HFF-Myc (cell line): Measurements from ENCODE around the gene DAND5.
"Not testable (repeated sequence)": the region's sequence is repeated elsewhere in the genome, so short reads cannot be mapped to it uniquely, and the experiment has no call there.

Experiments used
- DNase-seq: peaks from one replicate; pipeline ENCODE4 v3.0.0-alpha.2; 2011; ENCODE audit warnings: low read depth; ENCODE audit errors: extremely low read depth
- H3K4me3 ChIP-seq: replicated peaks from 2 replicates; pipeline ENCODE4 v1.5.1; 2011; ENCODE audit warnings: low read depth, mild to moderate bottlenecking, control low read depth, low read length
- TF ChIP-seq, protein P1 (sequence below): IDR thresholded peaks from 2 replicates; pipeline ENCODE4 v1.5.1; 2012; ENCODE audit warnings: mild to moderate bottlenecking, low read depth, low read length, control low read depth; ENCODE audit errors: missing control alignments

DAND5 gene

DNA sequence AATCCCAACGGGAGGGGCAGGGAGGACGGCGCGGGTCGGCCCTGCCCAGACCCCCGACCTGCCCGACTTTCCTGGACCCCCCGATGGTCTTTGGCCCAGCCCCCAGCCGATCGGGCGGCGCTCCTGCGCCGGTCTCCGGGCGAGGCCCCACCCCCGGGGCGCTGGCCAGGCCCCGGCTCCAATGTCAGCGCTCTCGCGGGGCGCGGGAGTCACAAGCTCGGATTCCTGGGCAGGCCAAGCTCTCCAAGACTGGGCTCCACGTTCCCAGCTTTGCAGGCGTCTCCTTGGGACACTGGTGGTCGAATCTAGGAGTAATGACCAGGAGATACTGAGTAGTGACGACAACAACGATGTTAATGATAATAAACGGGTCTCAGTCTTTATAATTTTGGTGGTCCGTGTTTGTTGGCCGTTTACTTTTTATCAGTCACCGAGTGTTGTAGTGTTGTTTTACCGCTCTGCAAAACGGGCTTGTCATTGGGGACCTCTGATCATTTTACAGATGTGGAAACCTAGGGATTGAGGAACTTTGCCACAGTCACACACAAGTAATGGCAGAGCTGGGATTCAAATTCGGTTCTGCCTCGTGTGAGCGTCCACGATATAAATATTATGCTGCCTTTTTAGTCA, 23.2 kb upstream of the DAND5 start:
- TF ChIP-seq, protein P1, sequence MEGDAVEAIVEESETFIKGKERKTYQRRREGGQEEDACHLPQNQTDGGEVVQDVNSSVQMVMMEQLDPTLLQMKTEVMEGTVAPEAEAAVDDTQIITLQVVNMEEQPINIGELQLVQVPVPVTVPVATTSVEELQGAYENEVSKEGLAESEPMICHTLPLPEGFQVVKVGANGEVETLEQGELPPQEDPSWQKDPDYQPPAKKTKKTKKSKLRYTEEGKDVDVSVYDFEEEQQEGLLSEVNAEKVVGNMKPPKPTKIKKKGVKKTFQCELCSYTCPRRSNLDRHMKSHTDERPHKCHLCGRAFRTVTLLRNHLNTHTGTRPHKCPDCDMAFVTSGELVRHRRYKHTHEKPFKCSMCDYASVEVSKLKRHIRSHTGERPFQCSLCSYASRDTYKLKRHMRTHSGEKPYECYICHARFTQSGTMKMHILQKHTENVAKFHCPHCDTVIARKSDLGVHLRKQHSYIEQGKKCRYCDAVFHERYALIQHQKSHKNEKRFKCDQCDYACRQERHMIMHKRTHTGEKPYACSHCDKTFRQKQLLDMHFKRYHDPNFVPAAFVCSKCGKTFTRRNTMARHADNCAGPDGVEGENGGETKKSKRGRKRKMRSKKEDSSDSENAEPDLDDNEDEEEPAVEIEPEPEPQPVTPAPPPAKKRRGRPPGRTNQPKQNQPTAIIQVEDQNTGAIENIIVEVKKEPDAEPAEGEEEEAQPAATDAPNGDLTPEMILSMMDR: no peak
- no peak for DNase-seq
- peak overlapping the region; percentile 65 for H3K4me3 ChIP-seq

DNA sequence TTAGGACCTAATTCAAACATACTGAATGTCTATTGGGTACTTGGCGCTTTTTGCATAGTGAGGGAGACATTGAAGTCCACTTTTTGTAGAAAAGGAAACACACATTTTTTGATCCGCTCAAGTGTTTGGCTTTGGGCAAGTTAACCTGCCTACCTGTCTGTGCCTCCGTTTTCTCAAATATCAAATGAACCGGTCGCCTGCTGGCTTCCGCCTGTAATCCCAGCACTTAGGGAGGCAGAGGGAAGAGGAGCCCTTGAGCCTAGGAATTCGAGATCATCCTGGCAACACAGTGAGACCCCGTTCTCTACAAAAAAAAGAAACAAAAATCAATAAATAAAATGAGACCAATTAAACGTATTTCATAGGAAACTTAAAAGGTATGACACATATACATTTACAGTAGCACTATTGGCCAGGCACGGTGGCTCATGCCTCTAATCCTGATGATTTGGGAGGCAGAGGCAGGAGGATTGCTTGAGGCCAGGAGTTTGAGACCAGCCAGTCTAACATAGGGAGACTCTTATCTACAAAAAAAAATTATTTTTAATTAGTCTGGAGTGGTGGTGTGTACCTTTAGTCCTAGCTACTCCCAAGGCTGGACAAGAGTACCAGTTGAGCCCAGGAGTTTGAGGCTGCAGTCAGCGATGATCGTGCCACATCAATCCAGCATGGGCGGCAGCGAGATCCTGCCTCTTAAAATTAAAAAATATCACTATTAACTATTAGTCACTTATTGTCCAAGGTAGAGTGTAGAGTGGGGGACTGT, 22.5 kb upstream of the DAND5 start:
- TF ChIP-seq, protein P1: no peak
- peak overlapping the region; percentile 65 for H3K4me3 ChIP-seq
- DNase-seq: no peak

GRCh38 chr19:12947702-12948611, 21.4 kb upstream of the DAND5 start:
- TF ChIP-seq, protein P1: no peak
- H3K4me3 ChIP-seq: no peak overlapping the region

GRCh38 chr19:12948612-12949362, 20.6 kb upstream of the DAND5 start:
- no peak overlapping the region for H3K4me3 ChIP-seq
- no peak for DNase-seq
- TF ChIP-seq, protein P1: no peak

More at GRCh38 chr19:12947702-12948611, 21.4 kb upstream of the DAND5 start:
- no peak for DNase-seq

DNA sequence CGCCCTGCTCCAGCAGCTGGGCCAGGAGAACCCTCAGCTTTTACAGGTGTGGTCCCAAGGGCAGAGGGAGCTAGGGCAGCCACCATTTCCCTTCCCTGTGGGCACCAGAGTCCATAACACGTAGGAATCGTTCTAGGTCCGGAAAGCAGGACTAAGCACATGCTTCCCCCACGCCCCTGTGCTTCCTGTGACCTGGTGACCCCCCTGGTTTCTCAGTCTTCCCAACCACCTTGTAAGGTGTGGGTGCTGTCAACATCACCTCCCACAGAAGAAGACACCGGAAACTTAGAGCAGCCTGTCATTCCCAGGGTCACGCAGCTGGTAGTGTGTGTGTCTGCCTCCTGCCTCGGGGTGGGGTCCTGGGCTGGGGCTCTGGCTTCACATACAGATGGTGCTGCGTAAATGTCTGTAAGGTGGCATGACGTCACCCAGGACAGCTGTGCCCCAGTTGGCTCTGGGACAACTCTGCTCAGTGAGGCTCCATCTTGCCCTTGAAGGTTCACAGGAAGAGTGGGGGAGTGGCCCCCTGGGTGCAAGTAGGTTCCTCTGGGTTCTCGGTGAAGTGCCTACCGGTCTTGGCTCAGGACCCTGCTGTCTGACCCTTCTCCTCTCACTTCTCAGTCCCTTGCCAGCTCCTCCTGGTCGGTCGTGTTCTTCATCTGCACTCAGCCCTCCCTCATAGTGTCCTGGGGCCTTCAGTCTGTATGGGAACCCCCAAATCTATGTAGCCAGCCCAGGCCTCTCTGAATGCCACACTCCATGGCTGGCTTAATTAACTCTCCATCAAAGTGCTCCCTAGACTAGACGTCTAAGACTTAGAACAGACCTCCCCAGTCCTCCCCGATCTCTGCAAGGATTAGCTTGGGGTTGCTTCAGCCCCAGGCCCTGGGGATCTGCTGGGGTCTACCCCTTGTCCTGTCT, 19.8 kb upstream of the DAND5 start:
- no peak for DNase-seq
- TF ChIP-seq, protein P1: no peak
- H3K4me3 ChIP-seq: no peak overlapping the region

- DNase-seq, H3K4me3 ChIP-seq: not testable (repeated sequence)
Observed at GRCh38 chr19:12952050-12952449, 17.3 kb upstream of the DAND5 start.
